K562 (cell line): ENCODE data around the gene IGF2.
A peak's percentile ranks its signal among the peaks of the same experiment; 100 is the strongest.

ENCODE experiments used
- CHD4 ChIP-seq: fragments of 200-600 bp; sonication (generic); IDR thresholded peaks from 3 replicates; pipeline ENCODE4 v1.6.1; 2012; ENCODE audit warnings: low read depth, mild to moderate bottlenecking, mixed read lengths, low read length, inconsistent platforms; ENCODE audit not compliant: insufficient read depth, insufficient replicate concordance, poor library complexity, severe bottlenecking
- FIP1L1 ChIP-seq: fragments of 200-400 bp; formaldehyde crosslinking; IDR thresholded peaks from 2 replicates; pipeline ENCODE4 v1.6.1; 2018; ENCODE audit warnings: mild to moderate bottlenecking, low read depth, low read length; ENCODE audit not compliant: poor library complexity, severe bottlenecking
- GATAD2B ChIP-seq: fragments of 450-650 bp; IDR thresholded peaks from 2 replicates; pipeline ENCODE4 v1.6.1; 2017; ENCODE audit warnings: mild to moderate bottlenecking, borderline replicate concordance
- HNRNPUL1 ChIP-seq: fragments of 200-400 bp; formaldehyde crosslinking; IDR thresholded peaks from 2 replicates; pipeline ENCODE4 v1.6.1; 2017; ENCODE audit warnings: low read length
- PRPF4 ChIP-seq: fragments of 200-400 bp; formaldehyde crosslinking; IDR thresholded peaks from one replicate; pipeline ENCODE4 v1.6.1; 2017; ENCODE audit warnings: low read length, low read depth, mild to moderate bottlenecking; ENCODE audit not compliant: insufficient read depth, poor library complexity, severe bottlenecking
- RBBP5 ChIP-seq: fragments of 200-600 bp; sonication (generic); IDR thresholded peaks from 2 replicates; pipeline ENCODE4 v1.6.1; 2012; ENCODE audit warnings: borderline replicate concordance, mild to moderate bottlenecking, low read length, control low read depth, inconsistent platforms; ENCODE audit not compliant: insufficient read depth, poor library complexity, severe bottlenecking
- SMARCC2 ChIP-seq: fragments of 450-650 bp; IDR thresholded peaks from 2 replicates; pipeline ENCODE4 v1.6.1; 2017; ENCODE audit warnings: antibody characterized with exemption, moderate library complexity, mild to moderate bottlenecking, low read depth
- SP1 ChIP-seq: sonication (generic); formaldehyde crosslinking; IDR thresholded peaks from 2 replicates; pipeline ENCODE4 v1.8.1; 2022; ENCODE audit warnings: mild to moderate bottlenecking, missing genetic modification reagents
- SRSF3 ChIP-seq: fragments of 200-400 bp; formaldehyde crosslinking; IDR thresholded peaks from 2 replicates; pipeline ENCODE4 v1.6.1; 2016; ENCODE audit warnings: mild to moderate bottlenecking, low read length, moderate library complexity; ENCODE audit not compliant: insufficient read depth
- TAF15 ChIP-seq: fragments of 200-400 bp; formaldehyde crosslinking; IDR thresholded peaks from 2 replicates; pipeline ENCODE4 v1.6.1; 2017; ENCODE audit warnings: mild to moderate bottlenecking, low read depth, low read length, moderate library complexity
- ZNF140 ChIP-seq: fragments of 250-450 bp; sonication (Bioruptor Pico); IDR thresholded peaks from 2 replicates; pipeline ENCODE4 v1.8.0; 2021; ENCODE audit warnings: moderate library complexity, mild to moderate bottlenecking, inconsistent platforms
- ZNF274 ChIP-seq: IDR thresholded peaks from 2 replicates; pipeline ENCODE4 v1.6.1; 2011; ENCODE audit warnings: low read depth, mild to moderate bottlenecking, low read length, moderate library complexity, borderline replicate concordance
- TF ChIP-seq, protein P1 (sequence below), 3 experiments: IDR thresholded peaks in 2 of 3; conservative IDR thresholded peaks in 1 of 3; 2 replicates each; pipeline ENCODE4 v1.5.1; 2011 to 2012; ENCODE audit warnings: low read length in 3 of 3, mild to moderate bottlenecking in 3 of 3, control low read depth in 2 of 3, improper control_type of control experiment in 1 of 3, inconsistent platforms in 1 of 3, low read depth in 1 of 3, mixed read lengths in 1 of 3, moderate library complexity in 1 of 3; ENCODE audit not compliant: insufficient read depth in 2 of 3
- TF ChIP-seq, protein P2 (sequence below), 2 experiments: fragments of 450-650 bp; formaldehyde crosslinking in 1 of 2; IDR thresholded peaks; 2 replicates each; pipeline versions ENCODE4 v1.4.0 to v1.6.1; 2014 to 2020; ENCODE audit warnings: mild to moderate bottlenecking in 2 of 2, borderline replicate concordance in 1 of 2, low read depth in 1 of 2

DNA sequence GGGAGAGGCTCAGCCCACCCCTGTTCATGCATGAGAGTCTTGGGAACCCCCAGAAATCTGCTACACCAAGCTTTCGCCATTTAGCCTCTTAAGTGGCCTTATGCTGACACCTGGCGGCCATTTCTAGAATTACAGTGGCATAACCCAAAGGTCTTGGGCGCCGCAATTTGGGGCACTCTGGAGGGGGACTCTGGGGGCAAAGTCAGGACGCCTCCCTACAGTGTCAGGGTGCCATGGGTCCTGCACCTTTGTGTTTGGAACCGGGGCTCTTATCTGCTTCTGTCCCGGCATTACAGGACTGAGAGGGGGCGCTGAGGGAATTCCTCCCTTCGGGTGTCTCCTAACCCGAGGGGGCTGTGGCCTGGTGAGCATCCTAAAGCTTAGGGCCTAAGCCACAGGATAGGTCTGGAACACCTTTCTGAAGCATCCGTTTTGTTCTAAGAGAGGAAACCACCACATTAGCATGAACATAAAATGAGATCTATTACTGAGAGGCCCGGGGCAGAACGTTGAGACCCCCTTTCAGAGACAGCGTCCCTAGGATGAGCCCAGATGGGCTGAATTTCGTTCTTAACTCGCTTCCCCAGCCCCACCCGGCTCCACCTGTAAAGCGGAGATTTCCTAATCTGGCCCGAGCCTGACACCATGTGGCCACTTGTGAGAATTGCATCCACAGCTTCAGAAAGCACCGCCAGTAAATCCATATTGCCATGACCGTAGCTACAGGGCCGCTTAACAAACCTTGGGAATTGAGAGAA lies 12.5 kb upstream of the IGF2 start:
- TF ChIP-seq GATAD2B (no peak), SP1 (0 out of 2 replicates have a peak, but pooled peaks have one; percentile 36), ZNF140 (CRISPR knock-in tag) (no peak), PRPF4 (no peak), HNRNPUL1 (no peak), TAF15 (no peak), FIP1L1 (no peak), ZNF274 (no peak), SRSF3 (no peak), SMARCC2 (no peak), CHD4 (no peak), RBBP5 (no peak)
- TF ChIP-seq, protein P1, sequence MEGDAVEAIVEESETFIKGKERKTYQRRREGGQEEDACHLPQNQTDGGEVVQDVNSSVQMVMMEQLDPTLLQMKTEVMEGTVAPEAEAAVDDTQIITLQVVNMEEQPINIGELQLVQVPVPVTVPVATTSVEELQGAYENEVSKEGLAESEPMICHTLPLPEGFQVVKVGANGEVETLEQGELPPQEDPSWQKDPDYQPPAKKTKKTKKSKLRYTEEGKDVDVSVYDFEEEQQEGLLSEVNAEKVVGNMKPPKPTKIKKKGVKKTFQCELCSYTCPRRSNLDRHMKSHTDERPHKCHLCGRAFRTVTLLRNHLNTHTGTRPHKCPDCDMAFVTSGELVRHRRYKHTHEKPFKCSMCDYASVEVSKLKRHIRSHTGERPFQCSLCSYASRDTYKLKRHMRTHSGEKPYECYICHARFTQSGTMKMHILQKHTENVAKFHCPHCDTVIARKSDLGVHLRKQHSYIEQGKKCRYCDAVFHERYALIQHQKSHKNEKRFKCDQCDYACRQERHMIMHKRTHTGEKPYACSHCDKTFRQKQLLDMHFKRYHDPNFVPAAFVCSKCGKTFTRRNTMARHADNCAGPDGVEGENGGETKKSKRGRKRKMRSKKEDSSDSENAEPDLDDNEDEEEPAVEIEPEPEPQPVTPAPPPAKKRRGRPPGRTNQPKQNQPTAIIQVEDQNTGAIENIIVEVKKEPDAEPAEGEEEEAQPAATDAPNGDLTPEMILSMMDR (IDR thresholded peaks at IDR 0.05 in 2 of 3, conservative IDR thresholded peaks at IDR 0.05 in 1 of 3; ENCODE audit: insufficient read depth in 2 of 3, low read depth in 1 of 3, low read length in 3 of 3): peak; percentile 75 to 83 (median 80)
- TF ChIP-seq, protein P2, sequence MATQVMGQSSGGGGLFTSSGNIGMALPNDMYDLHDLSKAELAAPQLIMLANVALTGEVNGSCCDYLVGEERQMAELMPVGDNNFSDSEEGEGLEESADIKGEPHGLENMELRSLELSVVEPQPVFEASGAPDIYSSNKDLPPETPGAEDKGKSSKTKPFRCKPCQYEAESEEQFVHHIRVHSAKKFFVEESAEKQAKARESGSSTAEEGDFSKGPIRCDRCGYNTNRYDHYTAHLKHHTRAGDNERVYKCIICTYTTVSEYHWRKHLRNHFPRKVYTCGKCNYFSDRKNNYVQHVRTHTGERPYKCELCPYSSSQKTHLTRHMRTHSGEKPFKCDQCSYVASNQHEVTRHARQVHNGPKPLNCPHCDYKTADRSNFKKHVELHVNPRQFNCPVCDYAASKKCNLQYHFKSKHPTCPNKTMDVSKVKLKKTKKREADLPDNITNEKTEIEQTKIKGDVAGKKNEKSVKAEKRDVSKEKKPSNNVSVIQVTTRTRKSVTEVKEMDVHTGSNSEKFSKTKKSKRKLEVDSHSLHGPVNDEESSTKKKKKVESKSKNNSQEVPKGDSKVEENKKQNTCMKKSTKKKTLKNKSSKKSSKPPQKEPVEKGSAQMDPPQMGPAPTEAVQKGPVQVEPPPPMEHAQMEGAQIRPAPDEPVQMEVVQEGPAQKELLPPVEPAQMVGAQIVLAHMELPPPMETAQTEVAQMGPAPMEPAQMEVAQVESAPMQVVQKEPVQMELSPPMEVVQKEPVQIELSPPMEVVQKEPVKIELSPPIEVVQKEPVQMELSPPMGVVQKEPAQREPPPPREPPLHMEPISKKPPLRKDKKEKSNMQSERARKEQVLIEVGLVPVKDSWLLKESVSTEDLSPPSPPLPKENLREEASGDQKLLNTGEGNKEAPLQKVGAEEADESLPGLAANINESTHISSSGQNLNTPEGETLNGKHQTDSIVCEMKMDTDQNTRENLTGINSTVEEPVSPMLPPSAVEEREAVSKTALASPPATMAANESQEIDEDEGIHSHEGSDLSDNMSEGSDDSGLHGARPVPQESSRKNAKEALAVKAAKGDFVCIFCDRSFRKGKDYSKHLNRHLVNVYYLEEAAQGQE (IDR thresholded peaks at IDR 0.05; ENCODE audit: borderline replicate concordance): peak; percentile 36; the same call in 1 of the 2 replicates
- TF ChIP-seq, protein P2 (CRISPR knock-in tag; IDR thresholded peaks at IDR 0.05; ENCODE audit: low read depth): no peak
